SIG-M5 treated with dmso at 0.1 percent for 504 hours (cell line): ENCODE results near the gene ACOX2.
A peak's percentile ranks its signal among the peaks of the same experiment; 100 is the strongest.

Experiments
- DNase-seq: peaks from one replicate; lab custom pipeline; 2025; ENCODE audit not compliant: unreplicated experiment; lab: John Stamatoyannopoulos, UW

Gene ACOX2

GRCh38 chr3:58514405-58514804 is 22.6 kb downstream of the ACOX2 start:
- DNase-seq: no peak

DNA sequence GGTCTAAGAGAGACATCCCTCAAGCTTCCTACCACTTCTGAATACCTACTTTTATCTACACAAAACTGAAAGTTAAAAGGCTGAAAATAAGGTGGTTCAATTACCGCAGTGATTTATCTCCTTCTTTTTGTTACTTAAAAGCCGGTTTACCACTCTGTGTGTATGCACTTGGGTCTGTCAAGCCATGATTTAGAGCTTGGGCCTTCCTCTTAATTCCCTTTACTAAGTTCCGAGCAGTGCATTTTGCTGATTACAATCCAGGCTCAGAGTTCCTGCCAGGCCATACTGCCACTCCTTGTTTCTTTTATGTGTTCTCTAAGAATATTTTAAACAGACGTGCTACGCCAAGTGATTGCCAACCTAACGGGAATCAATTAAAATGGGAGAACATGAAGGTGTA is 28.6 kb downstream of the ACOX2 start:
- DNase-seq: no peak

- DNase-seq: no peak
These were observed 29.5 kb downstream of the ACOX2 start for GRCh38 chr3:58507356-58508078.

DNA sequence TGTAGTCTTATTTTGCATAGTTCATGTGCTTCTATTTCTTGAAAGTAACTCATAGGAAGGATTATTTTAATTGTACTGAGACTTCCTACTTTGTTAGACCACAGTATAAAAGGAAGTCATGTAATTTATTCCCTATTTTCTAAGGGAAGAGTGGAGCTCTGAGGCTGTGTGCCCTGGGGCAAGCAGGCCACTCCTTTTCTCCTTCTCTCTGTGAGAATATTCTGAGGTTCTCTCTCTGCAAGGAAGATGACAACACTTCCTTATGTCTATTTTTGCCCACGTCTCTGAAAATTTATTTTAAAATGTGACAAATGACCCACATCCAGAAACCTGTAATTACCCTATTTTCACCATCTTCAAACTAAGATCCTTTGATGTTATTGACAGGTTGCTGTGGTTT is 34.1 kb downstream of the ACOX2 start:
- DNase-seq: no peak

DNA sequence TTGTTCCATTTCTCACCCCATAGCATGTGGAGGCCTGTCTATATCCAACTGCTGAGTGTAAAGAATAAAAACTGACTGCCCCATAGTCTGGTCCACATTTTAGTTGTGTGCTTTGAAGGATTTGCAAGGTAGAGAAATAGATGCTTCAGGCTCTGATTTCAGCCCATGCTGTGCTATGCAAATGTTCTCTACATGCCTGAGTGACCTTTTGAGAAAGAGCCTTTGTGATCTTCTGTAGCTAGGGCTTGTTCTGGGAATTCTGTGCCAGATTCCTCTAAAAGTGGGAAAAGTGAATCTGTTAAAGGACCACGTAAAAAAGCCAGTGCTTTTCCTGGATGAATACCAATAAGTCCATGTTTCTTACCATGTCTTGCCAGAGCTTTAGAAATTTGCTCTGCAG is 39.9 kb downstream of the ACOX2 start:
- DNase-seq: no peak

DNA sequence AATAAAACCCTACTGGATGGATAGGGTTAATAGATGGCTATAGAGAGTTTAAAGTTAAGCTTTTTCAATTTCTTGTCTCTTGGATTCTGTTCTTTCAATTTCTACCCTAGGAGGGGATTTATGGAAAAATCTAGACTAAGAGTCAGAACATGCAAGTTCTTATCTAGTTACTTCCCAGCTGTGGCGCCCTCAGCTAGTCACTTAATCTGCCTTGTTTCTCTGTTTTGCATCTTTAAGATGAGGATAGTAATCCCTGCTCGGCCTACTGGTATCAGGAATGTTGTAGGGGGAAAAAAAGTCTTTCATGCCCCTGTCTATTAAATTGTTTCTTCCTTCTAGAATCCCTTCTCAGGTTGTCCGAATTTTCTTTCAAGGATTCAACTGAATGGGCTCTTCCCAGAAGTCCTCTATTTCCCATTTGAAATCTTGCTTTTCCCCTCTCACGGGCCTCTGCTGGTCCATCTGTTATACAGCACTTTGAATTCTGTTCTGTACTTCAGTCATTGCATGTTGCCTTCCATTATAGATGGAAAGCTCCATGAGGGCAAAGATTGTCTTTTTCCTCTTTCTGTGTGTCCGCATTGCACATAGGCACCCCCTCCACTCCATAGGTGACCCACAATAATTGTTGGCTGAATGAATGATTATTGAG is 40.7 kb downstream of the ACOX2 start:
- no peak for DNase-seq

GRCh38 chr3:58495101-58495500 is 41.9 kb downstream of the ACOX2 start:
- no peak for DNase-seq

- DNase-seq: no peak
These were observed 42.9 kb downstream of the ACOX2 start for GRCh38 chr3:58494107-58494506.

GRCh38 chr3:58492494-58492905 is 44.5 kb downstream of the ACOX2 start:
- DNase-seq: no peak

- DNase-seq: peak; percentile 85
These were observed 45.2 kb downstream of the ACOX2 start, which contains the start of gene KCTD6 for GRCh38 chr3:58491506-58492402. TSS of gene KCTD6 (plus strand) at chr3:58492096. CDS start at chr3:58498756, 6,660 bp downstream.

DNA sequence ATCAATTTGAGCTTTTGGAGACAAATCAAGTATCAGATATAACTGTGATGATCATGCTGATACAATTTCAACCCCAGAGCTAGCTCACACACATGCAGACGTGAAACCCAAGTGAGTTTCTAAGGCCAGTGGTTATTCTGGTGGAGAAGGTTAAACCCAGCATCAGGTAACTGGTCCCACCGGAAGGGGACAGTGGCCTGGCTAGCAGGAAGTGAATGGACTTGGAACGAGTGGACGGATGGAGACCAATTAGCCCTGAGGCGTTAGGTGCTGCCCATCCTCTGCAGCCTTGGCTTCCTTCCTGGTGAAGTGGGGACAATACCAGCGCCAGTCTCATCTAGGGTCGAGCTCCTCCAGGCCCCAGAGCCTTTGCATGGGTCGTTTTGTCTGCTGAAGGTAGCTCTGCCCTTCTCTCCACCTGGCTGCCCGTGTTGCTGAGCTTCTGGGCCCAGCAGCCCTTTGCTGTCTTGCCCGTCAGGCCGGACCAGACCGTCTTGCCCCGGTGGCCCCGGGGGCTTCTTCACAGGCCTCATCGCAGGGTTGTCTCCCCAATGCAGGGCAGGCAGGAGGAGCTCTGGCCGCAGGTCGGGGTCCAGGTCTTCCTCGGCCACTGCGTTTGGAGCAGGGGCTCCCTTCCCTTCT is 46.0 kb downstream of the ACOX2 start:
- DNase-seq: no peak

- no peak for DNase-seq
These were observed 48.0 kb downstream of the ACOX2 start for GRCh38 chr3:58488967-58489366.

DNA sequence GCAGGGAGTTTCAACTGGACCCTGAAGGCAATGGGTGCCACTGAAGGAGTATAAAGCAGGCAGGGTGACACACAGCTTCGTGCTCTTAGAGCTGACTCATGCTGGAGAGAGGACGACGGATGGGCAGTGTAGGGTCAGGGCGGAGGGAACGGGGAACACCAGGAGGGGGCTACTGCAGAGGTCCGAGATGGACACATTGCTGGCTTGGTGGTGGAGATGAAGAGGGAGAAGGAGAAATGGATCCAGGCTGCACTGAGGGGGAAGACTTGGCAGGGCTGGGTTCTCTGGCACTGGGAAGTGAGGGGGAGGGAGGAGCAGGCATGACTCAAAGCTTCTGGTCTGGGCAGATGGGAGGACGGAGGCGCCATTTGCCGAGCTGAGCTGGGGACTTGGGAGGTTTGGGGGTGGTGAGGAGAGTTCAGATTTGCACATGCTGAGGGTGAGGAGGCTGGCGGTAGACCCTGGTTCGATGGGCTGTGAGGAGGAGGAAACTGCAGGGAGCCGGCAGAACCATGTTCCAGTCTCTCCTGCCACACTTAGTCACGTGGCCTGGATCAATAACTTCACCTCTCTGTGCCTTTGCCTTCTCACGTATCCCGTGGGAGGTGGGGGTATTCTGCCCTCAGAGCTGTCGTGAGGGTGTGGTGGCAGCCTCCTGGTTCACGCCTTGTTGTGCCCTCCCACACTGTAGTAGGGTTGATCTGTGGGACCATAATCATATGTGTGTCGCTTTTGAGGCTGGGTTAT is 49.7 kb downstream of the ACOX2 start:
- DNase-seq: no peak

DNA sequence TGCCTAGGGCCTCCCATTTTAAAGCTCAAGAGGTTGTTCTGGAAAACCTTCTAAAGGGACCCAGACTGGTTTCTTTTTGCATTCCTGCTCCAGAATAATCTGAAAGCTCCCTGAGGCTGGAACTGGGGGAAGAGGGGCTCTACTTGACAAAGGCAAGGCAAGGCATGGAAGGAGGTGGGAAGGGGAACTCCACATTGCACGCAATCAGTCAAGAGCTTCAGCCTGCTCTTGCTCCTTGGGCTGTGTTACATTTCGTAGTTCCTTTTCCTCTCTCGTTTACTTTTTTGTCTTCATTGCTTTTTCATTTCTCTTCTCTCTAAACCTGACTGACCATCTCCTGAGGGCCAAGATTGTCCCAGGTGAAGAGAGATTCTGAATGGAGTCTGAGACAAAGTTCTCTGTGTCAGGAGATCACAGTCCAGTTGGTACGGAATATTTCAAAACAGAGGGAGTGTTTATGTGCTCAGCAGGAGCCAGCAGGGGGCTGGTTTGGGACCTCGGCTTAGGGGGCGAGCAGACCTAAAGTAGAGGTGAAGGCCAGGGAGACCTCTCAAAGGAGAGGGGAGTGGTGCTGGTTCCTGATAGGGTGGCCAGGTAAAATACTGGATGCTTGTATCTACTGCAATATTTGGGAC is 51.1 kb downstream of the ACOX2 start:
- DNase-seq: no peak

DNA sequence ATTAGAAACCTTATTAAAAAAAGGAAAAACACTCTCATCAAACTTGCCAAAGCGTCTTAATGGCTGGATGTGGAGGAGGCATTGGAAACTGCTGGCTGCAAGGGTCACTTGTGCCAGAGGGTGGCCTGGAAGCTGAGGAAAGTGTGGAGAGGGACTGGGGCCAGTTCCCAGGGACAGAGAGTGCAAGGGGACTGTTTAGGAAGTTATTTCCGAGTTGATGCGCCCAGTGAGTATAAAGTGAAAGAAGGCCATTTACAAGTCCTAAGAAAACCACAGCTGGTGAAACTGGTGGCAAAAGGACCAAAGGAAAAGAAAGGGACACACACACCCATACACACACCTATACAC is 52.3 kb downstream of the ACOX2 start:
- DNase-seq: no peak

DNA sequence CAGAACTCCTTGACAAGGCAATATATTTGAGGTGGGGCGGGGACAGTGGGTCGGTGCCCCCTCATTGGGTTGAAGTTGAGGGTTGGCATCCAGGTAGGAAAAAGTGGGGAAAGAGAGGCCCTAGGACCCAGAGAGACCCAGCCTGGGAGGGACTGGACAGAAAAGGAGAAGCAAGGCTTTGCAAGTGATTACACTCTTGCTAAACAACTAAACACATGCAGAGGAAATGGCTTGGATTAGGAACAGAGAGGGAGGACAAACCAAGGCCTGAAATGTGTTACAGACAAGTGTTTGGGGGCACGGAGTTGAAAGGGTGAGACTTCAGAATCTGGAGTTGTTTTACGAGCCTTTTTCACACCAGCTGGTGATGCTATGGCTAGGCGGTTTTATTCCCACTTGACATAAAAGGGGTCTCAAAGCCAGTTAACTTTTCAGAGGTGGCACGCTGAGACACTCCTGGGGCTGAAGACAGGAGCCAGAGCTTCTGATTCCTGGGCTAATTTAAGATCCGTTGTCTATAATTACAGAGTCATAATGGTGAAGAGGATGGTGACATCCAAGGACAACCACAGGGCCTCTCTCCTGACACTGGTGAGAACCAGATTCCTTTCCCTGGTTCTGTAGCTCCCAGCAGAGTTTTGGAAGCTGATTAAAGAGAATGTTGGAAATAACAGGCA is 52.8 kb downstream of the ACOX2 start:
- peak; percentile 58 for DNase-seq

DNA sequence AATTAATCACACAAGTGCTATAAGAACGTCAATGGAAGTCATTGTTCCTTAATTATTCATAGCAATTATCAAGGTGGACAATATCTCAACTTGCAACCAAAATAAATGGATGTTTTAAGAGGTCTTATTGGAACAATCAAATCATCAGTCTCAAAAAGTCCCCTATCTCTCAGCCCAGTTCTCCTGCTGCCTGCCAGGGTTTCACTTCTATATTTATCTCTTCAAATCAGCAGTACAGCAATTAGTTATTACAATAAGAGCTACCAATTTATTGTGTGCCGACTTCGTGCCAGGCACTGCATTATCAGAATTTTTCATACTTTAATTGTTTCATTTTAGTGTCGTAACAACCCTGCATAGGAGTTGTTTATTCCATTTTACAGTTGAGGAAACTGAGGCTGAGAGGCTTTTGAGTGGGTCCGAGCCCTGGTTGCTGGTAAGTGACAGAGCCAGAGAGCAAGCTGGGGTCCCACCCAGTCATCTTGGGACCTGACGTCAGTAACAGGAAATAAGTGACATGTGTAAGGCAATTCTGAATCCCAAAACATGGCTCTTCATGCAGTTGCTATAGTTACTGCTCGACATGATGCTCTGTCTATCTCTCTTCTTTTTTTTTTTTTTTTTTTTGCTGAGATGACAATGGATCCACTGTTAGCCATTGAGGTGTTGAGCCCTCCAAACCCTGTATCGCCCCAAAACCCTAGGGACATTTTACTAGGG is 53.9 kb downstream of the ACOX2 start:
- no peak for DNase-seq

GRCh38 chr3:58480309-58480708 is 56.7 kb downstream of the ACOX2 start:
- no peak for DNase-seq

DNA sequence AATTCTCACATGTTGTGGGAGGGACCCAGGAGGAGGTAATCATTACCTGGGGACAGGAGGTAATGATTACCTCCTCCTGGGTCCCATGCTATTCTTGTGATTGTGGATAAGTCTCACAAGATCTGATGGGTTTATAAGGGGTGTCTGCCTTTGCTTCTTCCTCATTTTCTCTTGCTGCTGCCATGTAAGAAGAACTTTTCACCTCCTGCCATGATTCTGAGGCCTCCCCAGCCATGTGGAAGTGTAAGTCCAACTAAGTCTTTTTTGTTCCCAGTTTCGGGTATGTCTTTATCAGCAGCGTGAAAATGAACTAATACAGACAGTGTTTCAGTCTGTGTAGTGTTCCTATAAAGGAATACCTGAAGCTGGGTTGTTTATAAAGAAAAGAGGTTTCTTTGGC is 58.2 kb downstream of the ACOX2 start:
- peak; percentile 37 for DNase-seq
